Prostate gland (tissue), 2 donors: ENCODE results near the gene PTPRG. TPM values are rescaled to one million over a fixed set of nuclear protein-coding genes. Genes with fewer than 3 reads are reported as not detected.

ENCODE experiments used
- DNase-seq: peaks from one replicate; pipeline ENCODE4 v3.0.0-alpha.2; 2019; ENCODE audit warnings: low spot score
- H3K27ac ChIP-seq, 2 donors: fragments of 200-600 bp; sonication (generic); 2 replicates each; pipeline ENCODE4 v1.5.1; 2017 to 2019
- H3K27me3 ChIP-seq: fragments of 200-600 bp; sonication (generic); replicated peaks from 2 replicates; pipeline ENCODE4 v1.5.1; 2019; ENCODE audit not compliant: insufficient read depth
- H3K36me3 ChIP-seq, 2 donors: fragments of 200-600 bp; sonication (generic); 1 replicate in 1 of 2; 2 replicates in 1 of 2; pipeline versions ENCODE4 v1.5.1 to v1.8.1; 2017 to 2019
- H3K4me1 ChIP-seq: fragments of 200-600 bp; sonication (generic); replicated peaks from 2 replicates; pipeline ENCODE4 v1.5.1; 2019
- H3K4me3 ChIP-seq, 2 donors: fragments of 200-600 bp; sonication (generic); 2 replicates each; pipeline ENCODE4 v1.5.1; 2017 to 2019
- H3K9me3 ChIP-seq: fragments of 200-600 bp; sonication (generic); 2 replicates; pipeline ENCODE4 v1.5.1; 2017
- CTCF ChIP-seq, 4 experiments: fragments of 200-600 bp in 2 of 4; fragments of 450-650 bp in 2 of 4; sonication (generic) in 2 of 4; IDR thresholded peaks; 1 replicate in 3 of 4; 2 replicates in 1 of 4; pipeline ENCODE4 v1.5.1; 2016 to 2019; ENCODE audit warnings: antibody characterized with exemption in 4 of 4, mild to moderate bottlenecking in 2 of 4, moderate library complexity in 2 of 4
- POLR2A ChIP-seq: fragments of 450-650 bp; IDR thresholded peaks from one replicate; pipeline ENCODE4 v1.6.1; 2016; ENCODE audit warnings: antibody characterized with exemption, mild to moderate bottlenecking
- POLR2AphosphoS5 ChIP-seq: sonication (generic); formaldehyde crosslinking; IDR thresholded peaks from one replicate; pipeline ENCODE4 v1.6.1; 2017; ENCODE audit warnings: antibody characterized with exemption
- WGBS: methylation state at CpG from one replicate; pipeline ENCODE4 v1.1.5; 2018; 5-methylcytosine and 5-hydroxymethylcytosine counted together
- intact Hi-C: fragments of 100-400 bp; cut with DNase I; formaldehyde crosslinking; loops from one replicate; pipeline ENCODE4 v1.14.2; 2022
- total RNA-seq, 2 donors: library from RNA; depleted of rRNA; stranded (reverse); fragments of >200 nt; gene quantifications; one replicate each; pipeline ENCODE4 v1.1.0, GENCODE V29; 2016

PTPRG gene
- total RNA-seq, 2 donors from 2014 or later = 22.0 to 78.6 TPM

GRCh38 chr3:61725851-61726333 is 164.5 kb downstream of the PTPRG start:
- H3K27me3 ChIP-seq = no peaks in the 10 kb centered on the region
- WGBS = 86% methylated on average over 5 of the region's 5 CpGs
- no peak overlapping the region for H3K27ac ChIP-seq
- H3K36me3 ChIP-seq = no peaks in the 10 kb centered on the region
- no peak for TF ChIP-seq CTCF (IDR thresholded peaks at IDR 0.05)
- TF ChIP-seq POLR2A = no peak
- TF ChIP-seq POLR2AphosphoS5 = no peak
- DNase-seq = no peak
- intact Hi-C loops = no loop called here
- H3K4me1 ChIP-seq = no peaks in the 10 kb centered on the region
- no peak overlapping the region for H3K4me3 ChIP-seq
- no peaks in the 10 kb centered on the region for H3K9me3 ChIP-seq

DNA sequence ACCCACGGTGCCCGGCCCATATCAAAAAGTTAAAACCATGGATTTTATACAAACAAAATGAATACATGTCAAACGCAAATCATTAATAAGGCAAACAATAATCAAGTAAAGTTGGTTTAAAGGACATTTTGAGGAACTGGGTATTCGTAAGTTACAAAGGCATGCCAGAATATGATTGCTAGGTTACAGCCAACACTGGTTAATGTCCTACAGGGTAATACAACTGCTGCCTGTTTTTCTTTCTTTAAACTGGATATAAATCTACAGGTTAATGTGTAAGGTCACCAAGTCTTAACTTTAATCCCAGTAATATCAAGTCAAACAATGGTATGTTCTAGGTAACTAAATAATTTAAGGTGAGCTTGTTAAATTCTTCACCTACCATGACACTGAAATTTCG is 166.1 kb downstream of the PTPRG start:
- Histone ChIP-seq H3K4me3 (no peak overlapping the region), H3K4me1 (no peaks in the 10 kb centered on the region), H3K27me3 (no peaks in the 10 kb centered on the region), H3K27ac (no peak overlapping the region), H3K36me3 (no peaks in the 10 kb centered on the region), H3K9me3 (no peaks in the 10 kb centered on the region)
- intact Hi-C loops = no loop called here
- no peak for TF ChIP-seq POLR2A
- no peak for TF ChIP-seq CTCF (IDR thresholded peaks at IDR 0.05)
- no peak for TF ChIP-seq POLR2AphosphoS5
- WGBS = 90% methylated on average over 5 of the region's 5 CpGs
- no peak for DNase-seq

- TF ChIP-seq POLR2A (no peak), CTCF (IDR thresholded peaks at IDR 0.05) (no peak), POLR2AphosphoS5 (no peak)
- WGBS = 81% methylated on average over 6 of the region's 6 CpGs
- intact Hi-C loops = no loop called here
Measured at GRCh38 chr3:61729038-61729634, 167.8 kb downstream of the PTPRG start.

GRCh38 chr3:61730056-61730455 is 168.7 kb downstream of the PTPRG start:
- Histone ChIP-seq H3K27me3 (no peaks in the 10 kb centered on the region), H3K9me3 (no peaks in the 10 kb centered on the region), H3K4me1 (no peaks in the 10 kb centered on the region), H3K36me3 (no peaks in the 10 kb centered on the region), H3K4me3 (no peak overlapping the region), H3K27ac (no peak overlapping the region)
- intact Hi-C loops = no loop called here
- DNase-seq = no peak
- 89% methylated on average over 4 of the region's 4 CpGs for WGBS
- no peak for TF ChIP-seq POLR2AphosphoS5
- no peak for TF ChIP-seq POLR2A

More at GRCh38 chr3:61729038-61729634, 167.8 kb downstream of the PTPRG start:
- H3K9me3 ChIP-seq = no peaks in the 10 kb centered on the region
- H3K4me1 ChIP-seq = no peaks in the 10 kb centered on the region
- no peak overlapping the region for H3K27ac ChIP-seq
- DNase-seq = no peak
- H3K36me3 ChIP-seq = no peaks in the 10 kb centered on the region
- H3K27me3 ChIP-seq = no peaks in the 10 kb centered on the region
- no peak overlapping the region for H3K4me3 ChIP-seq

DNA sequence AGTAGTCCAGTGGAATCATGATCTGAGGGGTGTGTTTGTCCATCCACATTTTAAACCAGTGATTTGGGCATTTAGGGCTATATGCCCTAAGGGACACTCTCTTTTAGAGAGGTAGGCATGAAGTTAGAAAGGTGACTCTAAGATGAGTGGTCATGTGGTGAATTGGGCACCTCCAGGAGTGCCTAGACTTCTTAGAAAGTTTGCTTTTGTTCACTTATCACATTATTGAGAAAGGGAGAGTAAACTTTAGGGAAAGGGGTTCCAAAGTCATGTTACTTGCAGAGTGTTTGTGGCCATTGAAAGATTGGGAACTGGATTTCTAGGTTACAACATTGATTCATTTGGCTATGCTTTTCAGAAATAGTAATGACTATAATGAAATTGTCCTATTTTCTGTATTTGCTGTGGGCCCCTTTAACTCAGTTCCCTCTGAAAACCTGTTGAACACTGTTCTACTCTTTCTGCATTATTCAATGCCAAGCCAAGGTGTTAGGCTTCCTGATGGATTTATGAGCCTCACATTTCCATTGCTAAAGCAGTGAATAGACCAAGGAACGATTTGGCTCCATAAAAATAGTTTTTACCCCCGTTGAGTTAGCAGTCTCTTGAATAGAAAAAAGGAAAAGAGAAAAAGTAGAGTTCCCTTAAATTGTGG is 169.3 kb downstream of the PTPRG start:
- H3K9me3 ChIP-seq = no peaks in the 10 kb centered on the region
- H3K27me3 ChIP-seq = no peaks in the 10 kb centered on the region
- TF ChIP-seq POLR2AphosphoS5 (no peak), CTCF (IDR thresholded peaks at IDR 0.05) (no peak), POLR2A (no peak)
- H3K4me3 ChIP-seq = no peak overlapping the region
- intact Hi-C loops = no loop called here
- no peaks in the 10 kb centered on the region for H3K36me3 ChIP-seq
- 9% methylated on average over 2 of the region's 2 CpGs for WGBS
- H3K27ac ChIP-seq = no peak overlapping the region
- no peaks in the 10 kb centered on the region for H3K4me1 ChIP-seq
- DNase-seq = no peak
